ENCODE results near the gene MAML3.

MAML3 gene

DNA sequence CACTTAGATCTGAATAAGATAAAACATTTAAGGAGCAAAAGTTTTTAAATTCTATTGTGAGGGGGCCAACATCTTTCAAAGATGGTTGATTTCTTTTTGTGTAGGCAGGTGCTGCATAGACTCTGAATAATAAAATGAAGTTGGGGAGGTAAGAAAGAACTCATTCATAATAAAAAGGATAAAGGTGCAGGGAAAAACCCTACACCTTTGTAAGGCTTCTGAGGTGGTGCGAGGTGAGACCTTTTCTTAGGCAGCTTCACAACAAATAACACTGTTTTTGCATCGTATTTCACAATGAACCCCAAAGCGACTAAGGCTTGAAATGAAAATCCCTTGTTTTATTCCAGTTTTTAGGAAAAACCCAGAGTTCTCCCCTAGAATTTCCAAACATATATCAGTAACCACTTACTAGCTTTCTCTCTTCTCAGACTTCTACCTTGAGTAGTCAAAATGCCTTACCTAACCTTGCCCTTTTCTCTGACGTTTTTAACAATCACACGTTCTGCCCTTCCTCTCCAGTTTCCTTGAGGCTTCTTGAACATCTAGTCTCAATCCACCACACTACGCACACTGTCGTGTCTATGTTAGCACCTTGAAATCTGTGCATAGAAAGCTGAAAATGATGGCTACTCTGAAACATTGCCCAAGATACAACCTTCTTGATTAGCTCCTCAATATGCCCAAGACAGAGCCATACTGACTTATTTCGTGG lies 30.2 kb downstream of the MAML3 start:
- no peak for DNase-seq

DNA sequence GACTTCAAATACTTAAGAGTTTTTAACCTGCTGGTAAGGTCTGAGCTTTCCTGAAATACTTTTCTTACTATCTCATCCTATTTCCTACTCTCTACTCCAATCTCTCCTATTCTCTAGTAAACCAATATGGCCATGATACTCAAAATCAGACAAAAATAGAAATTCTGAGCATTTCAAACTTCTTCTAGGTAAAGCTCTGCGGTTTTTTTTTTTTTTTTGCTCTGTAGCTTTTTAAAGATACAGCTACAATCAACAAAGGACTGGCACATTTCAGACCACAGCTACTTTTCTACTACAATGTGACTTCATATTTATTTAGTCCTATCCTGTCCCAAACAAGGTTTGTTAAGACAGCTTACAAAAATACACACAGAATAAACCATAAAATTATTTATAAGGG lies 31.1 kb downstream of the MAML3 start:
- no peak for DNase-seq

DNA sequence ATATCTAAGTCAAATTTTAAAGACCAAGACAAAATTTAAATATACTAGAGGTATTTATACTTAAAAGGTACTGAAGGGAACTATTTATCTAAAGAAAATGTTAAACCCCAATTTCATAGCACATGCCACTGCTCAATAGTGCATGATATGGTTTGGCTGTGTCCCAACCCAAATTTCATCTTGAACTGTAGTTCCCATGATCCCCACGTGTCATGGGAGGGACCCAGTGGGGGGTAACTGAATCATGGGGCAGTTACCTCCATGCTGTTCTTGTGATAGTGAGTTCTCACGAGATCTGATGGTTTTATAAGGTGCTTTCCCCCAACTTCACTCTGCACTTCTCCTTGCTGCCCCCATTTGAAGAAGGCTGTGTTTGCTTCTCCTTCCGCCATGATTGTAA lies 32.3 kb downstream of the MAML3 start:
- no peak for DNase-seq

DNA sequence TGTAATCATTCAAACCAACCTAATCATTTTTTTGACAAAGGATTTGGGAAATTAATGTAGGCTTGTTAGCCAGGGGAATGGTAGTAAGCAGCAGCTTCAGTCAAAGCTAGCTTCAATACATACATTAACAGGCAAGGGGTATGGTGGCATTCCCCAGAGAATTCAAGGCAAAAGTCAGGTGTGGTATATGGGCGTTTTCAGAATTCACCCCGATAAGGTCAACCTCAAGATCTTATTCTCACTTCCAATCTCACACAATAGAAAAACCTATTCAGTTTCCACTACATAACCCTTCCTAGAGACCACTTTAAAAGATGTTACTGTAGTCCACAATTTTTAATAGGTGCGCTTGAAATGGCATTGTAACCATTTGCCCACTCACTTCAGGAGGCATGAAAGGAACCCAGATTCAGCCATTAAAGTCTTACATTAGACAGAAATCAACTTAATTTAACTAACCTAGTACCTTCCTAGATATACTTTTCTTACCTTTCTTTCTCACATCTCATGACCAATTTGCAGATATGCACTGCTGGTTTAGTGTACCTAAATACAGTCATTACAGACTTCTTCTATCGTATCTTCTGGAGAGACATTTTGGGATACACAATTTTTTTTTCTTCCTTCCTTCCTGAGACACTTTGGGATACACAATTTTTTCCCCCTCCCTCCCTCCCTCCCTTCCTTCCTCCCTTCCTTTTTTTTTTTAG lies 34.9 kb downstream of the MAML3 start:
- DNase-seq, result no peak

DNA sequence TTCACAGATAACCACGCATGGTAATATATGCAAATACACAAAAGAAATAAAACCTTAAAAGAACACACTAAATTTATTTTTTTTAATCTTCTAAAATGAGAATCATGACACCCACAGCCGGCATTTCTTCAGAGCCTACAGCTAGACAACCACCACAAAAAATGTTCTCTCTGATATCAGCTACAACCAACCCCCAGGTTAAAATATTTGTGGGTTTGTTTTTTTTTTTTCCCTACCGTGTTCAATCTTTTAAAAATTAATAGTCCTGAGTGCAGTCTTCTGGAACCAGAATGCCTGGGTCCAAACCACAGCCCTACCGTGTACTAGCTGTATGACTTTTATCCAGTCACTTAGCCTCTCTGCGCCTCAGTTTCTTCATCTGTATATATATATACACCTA lies 36.0 kb downstream of the MAML3 start:
- DNase-seq, result no peak

DNA sequence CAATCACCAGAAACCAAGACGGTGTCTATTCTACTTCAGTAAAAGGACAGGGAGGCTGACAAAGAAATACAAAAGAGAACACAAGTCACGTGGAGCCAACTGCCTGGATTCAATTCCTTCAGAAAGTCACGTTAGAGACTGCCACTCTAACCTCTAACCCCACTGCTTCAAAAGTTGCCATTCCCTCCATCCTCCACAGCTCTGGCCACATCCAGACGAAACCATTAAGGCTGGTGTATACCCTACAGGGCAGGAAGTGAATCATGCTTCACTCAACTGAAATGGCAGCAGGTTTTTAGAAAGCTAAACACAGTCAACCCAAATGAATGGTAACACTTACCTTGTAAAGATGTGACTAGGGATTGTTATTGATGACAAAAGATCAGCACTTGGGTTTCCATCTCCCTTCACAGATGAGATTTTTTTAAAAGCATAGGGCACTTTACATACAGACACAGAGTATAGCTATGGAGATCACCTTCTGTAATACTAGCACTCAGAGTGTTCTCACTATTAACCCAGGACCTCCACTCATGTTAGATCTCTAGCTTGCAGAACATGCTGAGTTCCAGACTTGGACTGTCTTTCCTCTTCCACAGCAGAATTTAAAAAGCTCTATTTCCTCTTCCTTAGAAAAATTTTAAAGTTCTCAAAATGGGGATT lies 37.4 kb downstream of the MAML3 start:
- DNase-seq, result no peak

DNA sequence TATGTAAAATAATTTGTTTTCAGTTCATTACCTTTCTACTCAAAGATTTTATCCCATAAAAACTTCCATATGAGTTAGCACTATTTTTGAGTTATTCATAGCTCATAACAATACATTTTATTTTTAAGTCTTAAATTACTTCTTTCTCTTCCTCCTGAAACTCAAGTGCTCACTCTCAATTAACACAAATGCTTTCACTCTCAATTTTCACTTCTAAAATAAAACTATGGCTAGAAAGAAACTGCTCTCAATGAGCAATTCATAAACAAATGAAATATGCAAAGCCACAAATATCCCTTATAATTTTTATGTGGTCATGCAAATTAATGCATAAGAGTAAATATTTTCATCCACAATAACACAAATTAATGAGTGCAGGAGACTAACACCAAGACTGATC lies 38.8 kb downstream of the MAML3 start:
- DNase-seq, result no peak

DNA sequence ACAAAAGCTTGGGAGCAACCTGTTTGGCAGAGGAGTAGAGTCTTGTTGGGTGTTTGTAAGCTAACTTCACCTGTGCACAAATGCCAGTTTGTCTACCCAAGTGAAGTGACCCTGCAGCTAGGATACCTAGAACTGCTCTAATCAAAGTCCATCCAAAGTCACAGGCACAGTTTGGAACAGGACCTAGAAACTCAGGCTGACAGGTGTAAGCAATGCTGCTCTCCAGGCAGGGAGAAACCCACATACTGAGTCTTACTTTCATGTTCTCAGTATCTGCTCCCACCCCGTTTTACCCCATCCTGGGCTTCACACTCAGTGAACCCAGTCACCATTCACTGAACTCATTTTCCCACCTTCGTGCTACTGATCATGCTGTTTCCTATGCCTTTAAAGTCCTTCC lies 40.3 kb downstream of the MAML3 start:
- no peak for DNase-seq

DNA sequence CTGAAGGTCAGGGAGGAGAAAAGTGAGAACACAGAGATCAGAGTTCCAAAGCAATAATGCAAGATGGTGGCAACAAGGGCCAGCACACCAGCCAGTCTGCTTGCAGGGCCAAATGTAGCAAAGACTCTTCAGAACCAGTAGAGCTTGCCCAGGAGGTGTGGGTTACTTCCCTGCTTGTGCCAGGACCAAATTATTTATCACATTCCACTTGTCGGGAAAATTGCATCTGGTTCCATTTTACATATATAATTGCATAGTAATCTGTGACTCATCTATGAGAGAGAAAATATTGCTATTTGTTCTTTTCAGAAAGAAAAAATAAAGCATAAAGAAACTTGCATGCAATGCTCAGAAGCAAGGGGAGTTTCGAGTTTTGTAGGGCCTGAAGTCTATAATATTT lies 41.4 kb downstream of the MAML3 start:
- DNase-seq, result no peak

DNA sequence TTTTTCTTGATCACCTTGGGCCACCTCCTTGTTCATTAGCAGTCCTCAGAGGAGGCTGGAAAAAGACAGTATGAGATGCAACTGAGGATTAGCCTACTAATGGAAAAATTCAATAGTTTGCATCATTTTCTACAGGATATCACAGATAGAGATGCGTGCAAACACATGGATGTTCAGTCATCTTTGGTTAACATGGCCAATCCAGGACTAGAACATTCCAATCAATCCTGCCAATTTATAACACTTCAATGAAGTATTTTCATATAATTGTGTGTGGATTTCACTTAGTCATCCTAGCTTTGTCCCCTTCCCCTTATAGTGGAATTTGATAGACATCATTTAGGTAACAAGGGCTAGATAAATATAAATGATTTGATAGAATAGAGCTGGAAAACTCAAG lies 42.7 kb downstream of the MAML3 start:
- DNase-seq, result no peak

DNA sequence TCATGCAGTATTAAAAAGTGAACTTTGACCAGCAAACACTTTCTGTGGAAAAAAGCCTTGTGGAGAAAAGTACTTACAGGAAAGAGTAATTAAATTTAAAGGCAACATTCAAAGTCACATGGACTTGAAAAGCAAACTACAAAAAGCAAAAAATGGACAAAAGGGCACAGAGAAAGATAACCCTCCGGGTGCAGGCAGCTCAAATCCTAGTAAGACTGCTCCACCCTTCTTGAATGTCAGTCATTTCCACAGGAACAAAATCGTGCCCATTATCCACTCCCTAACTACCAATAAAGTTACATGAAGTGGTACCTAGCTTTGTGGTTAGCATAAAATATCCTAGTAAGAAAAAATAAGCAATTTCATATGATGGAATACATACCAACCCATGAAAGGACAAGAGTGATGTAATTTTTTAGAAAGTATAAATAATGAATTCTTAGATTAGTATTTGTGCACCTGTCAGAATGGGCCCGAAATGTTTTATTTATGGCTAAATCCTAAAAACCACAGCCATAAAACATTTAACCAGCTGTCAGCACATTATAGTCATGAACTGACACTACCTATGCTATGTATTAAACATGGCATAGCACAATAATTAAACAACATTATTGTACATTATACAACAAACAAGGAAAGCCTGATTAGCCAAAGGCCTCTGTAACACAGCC lies 43.3 kb downstream of the MAML3 start:
- no peak for DNase-seq

DNA sequence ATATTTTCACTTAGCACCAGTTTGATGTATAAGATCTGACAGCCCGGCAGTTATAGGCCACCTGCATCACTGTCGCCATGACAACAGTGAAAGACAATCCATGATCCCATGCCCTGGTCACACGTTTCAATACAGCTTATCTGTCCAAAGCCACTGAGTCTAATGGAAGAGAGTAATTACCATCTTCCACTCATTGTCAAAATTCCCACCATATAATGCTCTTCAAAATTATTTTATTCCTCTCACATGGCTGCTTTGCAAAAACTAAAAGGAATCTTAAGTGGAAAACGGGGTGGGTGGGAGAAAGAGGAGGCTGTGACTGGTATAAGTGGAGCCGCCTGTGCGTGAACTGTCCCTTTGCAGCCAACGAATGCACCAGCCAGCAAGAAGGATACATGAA lies 44.2 kb downstream of the MAML3 start:
- no peak for DNase-seq

DNA sequence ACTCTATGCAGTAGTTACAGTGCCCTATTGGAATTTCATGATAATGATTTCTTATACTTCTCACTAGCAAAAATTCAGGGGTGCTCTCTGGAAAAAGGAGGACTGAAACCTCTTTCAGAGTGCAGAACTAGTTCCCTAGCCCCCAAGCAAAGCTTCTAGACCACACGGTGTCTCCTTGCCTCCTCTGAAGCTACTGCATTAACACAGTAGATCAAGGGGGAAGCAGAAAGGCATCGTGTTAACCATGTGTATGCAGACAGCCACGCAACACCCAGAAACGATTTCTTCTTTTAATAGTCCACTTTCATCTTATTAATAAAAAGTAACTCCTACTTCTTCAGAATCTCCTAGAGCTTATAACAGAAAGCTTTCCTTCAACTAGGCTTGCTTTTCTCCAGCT lies 44.7 kb downstream of the MAML3 start:
- DNase-seq, result no peak

DNA sequence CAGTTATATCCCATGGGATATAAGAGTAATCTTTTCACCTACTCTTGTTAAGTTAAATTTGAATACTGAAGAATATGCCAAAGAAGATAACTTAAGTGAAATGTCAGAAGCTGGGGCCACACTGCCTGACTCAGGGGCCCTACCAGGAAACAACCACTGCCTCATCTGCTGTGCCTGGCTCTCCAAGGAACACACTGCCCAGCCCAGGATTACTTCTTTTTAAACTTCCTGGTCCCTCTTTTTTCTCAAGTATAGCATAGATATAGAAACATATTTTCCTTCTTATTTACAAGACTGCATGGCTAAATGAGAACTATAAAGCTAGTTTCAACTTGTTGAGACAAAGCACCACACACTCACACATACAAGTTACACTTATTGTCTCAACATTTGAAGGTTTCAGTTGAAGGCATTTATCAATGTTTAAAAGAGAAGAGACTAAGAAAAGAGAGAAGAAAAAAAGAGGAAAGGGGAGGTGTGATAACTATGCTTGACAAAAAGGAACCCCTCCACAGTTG lies 45.2 kb downstream of the MAML3 start:
- no peak for DNase-seq

DNA sequence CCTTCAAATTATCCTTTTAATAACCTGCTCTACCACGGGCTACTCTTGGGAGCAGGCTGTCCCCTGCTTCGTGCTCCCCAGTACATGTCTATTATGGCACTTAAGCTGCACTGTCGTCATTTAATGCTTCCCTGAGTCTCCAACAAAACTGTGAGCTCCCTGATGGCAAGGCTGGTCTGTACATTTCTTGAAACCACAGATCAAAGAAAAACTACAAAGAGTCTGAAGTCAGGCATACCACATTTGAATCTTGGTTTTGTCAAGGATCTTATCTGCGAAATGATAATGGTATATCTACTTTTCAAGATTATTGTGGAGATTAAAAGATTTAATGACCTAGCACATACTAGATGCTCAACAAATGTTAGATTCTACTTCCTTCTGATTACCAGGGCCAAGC lies 45.7 kb downstream of the MAML3 start:
- DNase-seq, result no peak

DNA sequence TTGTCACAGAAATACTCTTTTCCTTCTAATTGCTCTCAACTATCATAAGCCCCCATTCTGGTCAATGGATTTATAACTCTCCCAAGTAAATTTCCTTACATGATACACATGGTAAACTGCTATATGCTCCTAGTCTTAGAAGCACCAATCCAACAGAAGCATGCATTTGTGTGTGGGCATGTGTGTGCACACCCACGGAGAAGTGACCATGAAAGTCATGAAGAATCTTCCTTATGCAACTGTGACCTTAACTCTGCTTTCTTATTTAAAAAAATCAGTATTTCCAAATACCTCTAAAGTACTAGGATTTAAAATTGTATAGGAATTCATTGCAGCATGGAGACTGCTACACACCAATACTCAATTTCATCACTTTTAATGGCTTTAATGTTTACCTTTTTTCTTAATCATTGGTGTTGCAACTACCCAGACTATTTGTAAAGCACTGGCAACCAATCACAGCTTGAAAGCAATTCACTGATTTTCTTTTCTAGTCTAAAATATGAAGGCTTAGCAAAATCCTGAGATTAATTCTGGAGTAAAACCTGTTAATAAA lies 47.6 kb downstream of the MAML3 start:
- DNase-seq, result no peak

DNA sequence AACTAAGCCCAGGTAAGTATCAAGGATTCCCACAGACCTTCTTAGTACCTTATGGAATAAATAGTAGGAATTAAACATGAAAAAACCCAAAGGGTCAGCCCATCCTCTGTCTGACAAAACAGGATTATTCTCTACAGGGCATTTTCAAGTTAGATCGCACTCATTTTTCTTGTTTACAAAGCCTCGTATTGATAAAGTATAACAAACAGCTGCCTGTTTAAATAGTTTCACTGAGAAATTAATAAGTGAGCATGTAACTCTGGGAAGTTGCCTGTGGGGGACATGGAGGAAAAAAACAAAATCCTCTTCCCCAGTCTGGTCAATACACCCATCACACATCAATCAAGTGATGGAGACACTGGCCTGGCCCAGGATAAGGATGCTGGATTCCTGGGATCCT lies 48.5 kb downstream of the MAML3 start:
- DNase-seq, result no peak

DNA sequence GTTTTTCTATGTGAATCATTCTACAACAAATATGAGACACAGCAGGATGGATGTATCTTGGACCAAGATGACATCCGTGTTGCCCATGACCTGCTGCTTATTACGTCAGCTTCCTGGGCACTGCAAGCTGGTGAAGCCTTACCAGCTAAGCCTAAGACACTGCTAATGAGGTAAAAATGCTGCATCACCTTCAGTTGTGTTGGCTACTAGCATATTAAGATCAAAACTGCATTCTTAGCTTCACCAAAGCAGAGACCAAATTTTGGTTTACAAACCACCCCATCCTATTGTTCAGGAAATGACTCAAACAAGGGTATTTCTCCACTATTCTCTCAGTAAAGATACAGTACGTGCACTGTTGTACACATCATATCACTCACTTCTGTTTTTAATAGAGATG lies 50.3 kb downstream of the MAML3 start:
- peak; percentile 31 to 61 for DNase-seq

DNA sequence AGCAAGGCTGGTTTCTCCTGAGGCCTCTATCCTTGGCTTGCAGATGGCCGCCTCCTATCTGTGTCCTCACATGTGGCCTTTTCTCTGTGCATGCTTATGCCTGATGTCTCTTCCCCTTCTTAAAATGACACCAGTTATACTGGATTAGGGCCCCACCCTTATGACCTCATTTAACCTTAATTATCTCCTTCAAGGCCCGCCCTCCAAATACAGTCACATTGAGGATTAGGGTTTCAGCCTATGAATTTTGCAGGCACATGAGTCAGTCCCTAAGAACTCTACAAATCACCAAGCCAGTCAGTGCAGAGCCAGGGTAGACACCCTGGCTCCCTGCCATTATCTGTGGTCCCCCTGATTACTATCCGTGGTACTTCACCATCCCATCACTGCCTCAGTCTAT lies 51.6 kb downstream of the MAML3 start:
- DNase-seq, result no peak

DNA sequence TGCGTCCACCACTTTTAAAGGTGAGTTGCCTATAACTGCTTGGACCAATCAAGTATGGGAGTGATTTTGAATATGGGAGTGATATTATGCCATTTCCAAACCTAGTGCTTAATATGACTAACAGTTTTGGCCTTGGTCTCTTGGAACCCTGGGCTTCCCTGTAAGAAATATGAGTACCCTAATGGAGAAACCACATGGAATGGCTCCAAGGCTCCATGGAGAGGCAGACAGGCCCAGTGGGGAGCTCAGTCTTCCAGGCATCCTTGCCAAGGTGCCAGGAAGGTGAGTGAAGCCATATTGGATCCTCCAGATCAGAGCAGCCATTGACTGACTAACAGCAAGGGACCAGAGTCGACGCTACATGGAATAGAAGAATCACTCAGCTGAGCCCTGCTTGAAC lies 53.2 kb downstream of the MAML3 start:
- no peak for DNase-seq

DNA sequence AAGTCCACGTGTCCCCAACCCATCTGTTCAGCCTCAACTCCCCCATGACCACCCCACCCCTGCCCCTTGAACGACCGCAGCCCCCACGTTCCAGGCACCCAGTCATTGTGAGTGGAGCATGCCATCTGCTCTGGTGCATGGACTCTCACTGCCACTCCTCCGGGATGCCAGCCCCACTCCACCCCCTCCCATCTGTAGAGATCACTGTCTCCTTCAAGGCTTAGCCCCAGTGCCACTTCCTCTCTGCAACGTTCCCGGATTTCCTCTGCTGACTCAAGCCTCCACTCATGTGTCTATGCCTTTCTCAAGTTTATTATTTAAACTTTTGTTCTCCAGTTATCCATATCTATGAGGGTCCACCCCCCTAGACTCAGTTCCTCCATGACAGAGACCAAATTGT lies 54.0 kb downstream of the MAML3 start:
- peak in 1 of 2 donors; percentile 44 for DNase-seq

DNA sequence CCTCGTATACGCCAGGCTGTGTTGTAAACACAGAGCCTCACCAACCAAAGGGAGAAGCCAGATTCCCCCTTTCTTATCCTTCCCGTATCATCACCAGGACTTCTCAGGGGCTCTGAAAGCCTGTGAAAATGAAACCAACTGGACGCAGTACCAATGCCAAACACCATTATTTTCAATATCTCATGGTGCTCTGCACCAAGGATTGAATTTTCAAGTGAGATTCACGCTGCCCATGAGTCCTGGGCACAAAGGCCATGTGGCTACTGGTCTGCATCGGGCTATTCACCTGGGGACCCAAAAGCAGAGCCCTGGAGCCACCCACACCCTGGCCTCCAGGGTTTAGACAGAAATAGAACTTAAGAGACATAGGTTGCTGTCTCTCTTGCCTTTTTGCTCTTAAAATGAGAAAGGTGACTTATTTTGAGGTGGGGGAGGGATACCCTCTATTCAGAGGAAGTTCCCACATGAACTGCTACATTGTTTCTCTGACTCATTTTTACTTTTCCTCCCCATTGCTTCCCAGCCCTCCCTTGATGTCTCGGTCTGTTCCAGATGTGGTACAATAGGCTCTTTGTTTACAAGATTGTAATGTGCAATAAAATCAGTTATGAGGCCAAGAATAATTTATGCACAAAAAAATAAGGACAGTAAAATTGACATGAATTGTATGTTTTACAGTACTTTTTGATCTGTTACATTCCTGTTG lies 55.4 kb downstream of the MAML3 start:
- DNase-seq, result no peak

DNA sequence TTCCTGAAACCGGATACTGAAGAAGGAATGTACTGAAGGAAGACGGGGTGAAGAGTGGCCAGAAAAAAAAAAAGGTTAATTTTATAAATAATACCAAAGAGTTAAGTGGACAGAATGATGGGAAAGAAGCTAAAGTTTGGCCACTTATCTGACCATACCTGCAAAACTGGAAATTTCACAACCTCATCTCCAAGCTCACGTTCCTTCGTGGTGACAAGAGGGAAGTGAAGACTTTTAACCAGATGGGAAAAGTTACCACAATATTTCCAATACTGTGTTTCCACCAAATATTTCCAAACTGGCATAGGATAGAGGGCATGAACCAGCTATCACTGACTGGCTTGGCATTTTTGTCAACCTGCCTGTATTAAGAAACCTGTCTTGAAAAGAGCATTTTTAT lies 56.4 kb downstream of the MAML3 start:
- DNase-seq, result no peak

All from CD4-positive, alpha-beta T cell treated with Interleukin-1 beta for 1 hour (primary cell).